Measurements from ENCODE around the gene ASTL. TPM values are rescaled to one million over a fixed set of nuclear protein-coding genes. Genes with fewer than 3 reads are reported as not detected.

The ASTL gene
- total and polyA plus RNA-seq, 9 of the 15 experiments (the other 6 are each of a cell fraction or from before 2014, with no cell fraction given) = not detected

DNA sequence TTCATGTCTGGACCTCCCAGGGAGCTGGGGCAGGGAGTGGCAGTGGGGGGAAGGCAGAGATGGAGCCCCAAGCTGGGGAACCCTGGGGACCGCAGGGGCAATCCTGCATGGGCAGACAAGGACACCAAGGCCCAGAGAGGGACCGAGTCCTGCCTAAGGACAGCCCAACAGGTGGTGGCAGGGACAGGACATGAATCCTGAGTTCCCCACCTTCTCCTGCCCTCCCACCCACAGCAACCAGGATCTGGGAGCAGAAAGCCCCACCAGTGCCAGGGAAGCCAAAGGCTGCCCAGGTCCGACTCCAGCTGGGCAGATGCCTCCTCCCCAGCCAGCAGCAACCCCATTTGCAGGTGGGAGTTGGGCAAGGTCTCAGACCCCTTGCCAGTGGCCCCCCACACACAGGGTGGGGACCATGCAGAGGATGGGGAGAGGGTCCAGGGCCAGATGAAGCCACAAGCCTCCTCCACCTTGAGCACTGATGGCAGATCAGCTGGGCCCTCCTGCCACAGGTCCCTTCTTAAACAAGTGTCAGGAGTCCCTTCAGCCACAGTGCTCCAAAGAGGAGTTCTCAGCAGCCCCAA, 28.3 kb downstream of the ASTL start:
- DNase-seq (ENCODE audit: extremely low read depth in 1 of 4, low spot score in 3 of 4) (no peak), FAIRE-seq (no peak), ATAC-seq (no peak)
- 0% methylated on average over 3 of the region's 3 CpGs for whole genome bisulfite sequencing (ENCODE audit: insufficient coverage, low coverage, missing lambda C conversion rate)
- in situ Hi-C loops (cut with MboI) = loop anchor here (5.0 kb wide), 1 partner anchor 88 kb away; no protein-coding TSS in a partner anchor
- H2AFZ ChIP-seq (ENCODE audit: low read depth, low read length) = no peak overlapping the region
- H4K20me1 ChIP-seq (replicated peaks; ENCODE audit: control insufficient read depth, insufficient read depth, low read length) = no peaks in the 10 kb centered on the region
- no peaks in the 10 kb centered on the region for H3K9me1 ChIP-seq (ENCODE audit: control insufficient read depth, insufficient read depth, low read length)
- no peaks in the 10 kb centered on the region for H3K9me3 ChIP-seq (replicated peaks; ENCODE audit: control insufficient read depth, insufficient read depth, low read depth, low read length)
- H3K36me3 ChIP-seq (ENCODE audit: control insufficient read depth, insufficient read depth, low read length) = no peaks in the 10 kb centered on the region
- no TSS peak for BruUV-seq (replicated peaks)
- peaks cover 0 to 63% of the 10 kb centered on the region in 2 experiments; a peak in 3 of 5 replicates for H3K27me3 ChIP-seq (ENCODE audit: control insufficient read depth in 2 of 2, insufficient read depth in 2 of 2, low read length in 2 of 2)
- no peak overlapping the region for H3K27ac ChIP-seq (ENCODE audit: extremely low read depth, low read depth, low read length)
- intact Hi-C loops (cut with micrococcal nuclease) = no loop called here
- peaks cover 0 to 10% of the 10 kb centered on the region in 2 experiments; a peak in 2 of 5 replicates for H3K4me1 ChIP-seq (replicated peaks in 1 of 2; ENCODE audit: control insufficient read depth in 2 of 2, insufficient read depth in 2 of 2, low read length in 2 of 2)
- ChIA-PET CTCF (ENCODE audit: low intra/inter-chr PET ratio) (no interaction called here), POLR2A (interaction anchor here (0.7 to 2.3 kb wide), 3 partner anchors 10 to 97 kb away, joined by 4 to 6 read pairs (median 5); no protein-coding TSS in a partner anchor)
- H3K9ac ChIP-seq (ENCODE audit: insufficient read depth in 1 of 2, low read depth in 2 of 2, low read length in 2 of 2) = no peak overlapping the region
- no peak overlapping the region for H3K4me2 ChIP-seq (ENCODE audit: insufficient read depth, low read length)
- H3K4me3 ChIP-seq = no peak overlapping the region
- no peaks in the 10 kb centered on the region for H3K79me2 ChIP-seq (ENCODE audit: control insufficient read depth, insufficient read depth, low read length)
- no peak for TF ChIP-seq SMC3 (conservative IDR thresholded peaks at IDR 0.05; ENCODE audit: insufficient read depth, low read depth, low read length)
- no peak for TF ChIP-seq NR2C2 (CRISPR knock-in tag; IDR thresholded peaks at IDR 0.05)
- TF ChIP-seq NR2C2 (tag; IDR thresholded peaks at IDR 0.05) = no peak
- TF ChIP-seq RHOXF2B (CRISPR knock-in tag; conservative IDR thresholded peaks at IDR 0.05) = no peak
- TF ChIP-seq NCOA6 (IDR thresholded peaks at IDR 0.05) = no peak
- TF ChIP-seq NR2C1 (IDR thresholded peaks at IDR 0.05) = no peak
- TF ChIP-seq NR2C1 (tag; IDR thresholded peaks at IDR 0.05) = no peak
- no peak for TF ChIP-seq ATF7 (IDR thresholded peaks at IDR 0.05)
- TF ChIP-seq KLF10 (CRISPR knock-in tag; IDR thresholded peaks at IDR 0.05) = no peak
- no peak for TF ChIP-seq ZNF184 (CRISPR knock-in tag; IDR thresholded peaks at IDR 0.05)
- TF ChIP-seq PTBP1 (IDR thresholded peaks at IDR 0.05; ENCODE audit: low read depth, low read length) = no peak
- no peak for TF ChIP-seq ZNF764 (CRISPR knock-in tag; IDR thresholded peaks at IDR 0.05; ENCODE audit: low read depth)
- no peak for TF ChIP-seq HDAC1 (IDR thresholded peaks at IDR 0.05)
- no peak for TF ChIP-seq ZNF589 (CRISPR knock-in tag; IDR thresholded peaks at IDR 0.05; ENCODE audit: low read depth)
- TF ChIP-seq, protein P1, sequence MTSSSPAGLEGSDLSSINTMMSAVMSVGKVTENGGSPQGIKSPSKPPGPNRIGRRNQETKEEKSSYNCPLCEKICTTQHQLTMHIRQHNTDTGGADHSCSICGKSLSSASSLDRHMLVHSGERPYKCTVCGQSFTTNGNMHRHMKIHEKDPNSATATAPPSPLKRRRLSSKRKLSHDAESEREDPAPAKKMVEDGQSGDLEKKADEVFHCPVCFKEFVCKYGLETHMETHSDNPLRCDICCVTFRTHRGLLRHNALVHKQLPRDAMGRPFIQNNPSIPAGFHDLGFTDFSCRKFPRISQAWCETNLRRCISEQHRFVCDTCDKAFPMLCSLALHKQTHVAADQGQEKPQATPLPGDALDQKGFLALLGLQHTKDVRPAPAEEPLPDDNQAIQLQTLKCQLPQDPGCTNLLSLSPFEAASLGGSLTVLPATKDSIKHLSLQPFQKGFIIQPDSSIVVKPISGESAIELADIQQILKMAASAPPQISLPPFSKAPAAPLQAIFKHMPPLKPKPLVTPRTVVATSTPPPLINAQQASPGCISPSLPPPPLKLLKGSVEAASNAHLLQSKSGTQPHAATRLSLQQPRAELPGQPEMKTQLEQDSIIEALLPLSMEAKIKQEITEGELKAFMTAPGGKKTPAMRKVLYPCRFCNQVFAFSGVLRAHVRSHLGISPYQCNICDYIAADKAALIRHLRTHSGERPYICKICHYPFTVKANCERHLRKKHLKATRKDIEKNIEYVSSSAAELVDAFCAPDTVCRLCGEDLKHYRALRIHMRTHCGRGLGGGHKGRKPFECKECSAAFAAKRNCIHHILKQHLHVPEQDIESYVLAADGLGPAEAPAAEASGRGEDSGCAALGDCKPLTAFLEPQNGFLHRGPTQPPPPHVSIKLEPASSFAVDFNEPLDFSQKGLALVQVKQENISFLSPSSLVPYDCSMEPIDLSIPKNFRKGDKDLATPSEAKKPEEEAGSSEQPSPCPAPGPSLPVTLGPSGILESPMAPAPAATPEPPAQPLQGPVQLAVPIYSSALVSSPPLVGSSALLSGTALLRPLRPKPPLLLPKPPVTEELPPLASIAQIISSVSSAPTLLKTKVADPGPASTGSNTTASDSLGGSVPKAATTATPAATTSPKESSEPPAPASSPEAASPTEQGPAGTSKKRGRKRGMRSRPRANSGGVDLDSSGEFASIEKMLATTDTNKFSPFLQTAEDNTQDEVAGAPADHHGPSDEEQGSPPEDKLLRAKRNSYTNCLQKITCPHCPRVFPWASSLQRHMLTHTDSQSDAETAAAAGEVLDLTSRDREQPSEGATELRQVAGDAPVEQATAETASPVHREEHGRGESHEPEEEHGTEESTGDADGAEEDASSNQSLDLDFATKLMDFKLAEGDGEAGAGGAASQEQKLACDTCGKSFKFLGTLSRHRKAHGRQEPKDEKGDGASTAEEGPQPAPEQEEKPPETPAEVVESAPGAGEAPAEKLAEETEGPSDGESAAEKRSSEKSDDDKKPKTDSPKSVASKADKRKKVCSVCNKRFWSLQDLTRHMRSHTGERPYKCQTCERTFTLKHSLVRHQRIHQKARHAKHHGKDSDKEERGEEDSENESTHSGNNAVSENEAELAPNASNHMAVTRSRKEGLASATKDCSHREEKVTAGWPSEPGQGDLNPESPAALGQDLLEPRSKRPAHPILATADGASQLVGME (CRISPR knock-in tag; IDR thresholded peaks at IDR 0.05) = no peak
- TF ChIP-seq NFATC3 (IDR thresholded peaks at IDR 0.05) = no peak
- no peak for TF ChIP-seq CLOCK (CRISPR knock-in tag; IDR thresholded peaks at IDR 0.05; ENCODE audit: borderline replicate concordance)
